ENCODE data around the gene TAF1B.
"Not testable (repeated sequence)": the region's sequence is repeated elsewhere in the genome, so short reads cannot be mapped to it uniquely, and the experiment has no call there.

The TAF1B gene

DNA sequence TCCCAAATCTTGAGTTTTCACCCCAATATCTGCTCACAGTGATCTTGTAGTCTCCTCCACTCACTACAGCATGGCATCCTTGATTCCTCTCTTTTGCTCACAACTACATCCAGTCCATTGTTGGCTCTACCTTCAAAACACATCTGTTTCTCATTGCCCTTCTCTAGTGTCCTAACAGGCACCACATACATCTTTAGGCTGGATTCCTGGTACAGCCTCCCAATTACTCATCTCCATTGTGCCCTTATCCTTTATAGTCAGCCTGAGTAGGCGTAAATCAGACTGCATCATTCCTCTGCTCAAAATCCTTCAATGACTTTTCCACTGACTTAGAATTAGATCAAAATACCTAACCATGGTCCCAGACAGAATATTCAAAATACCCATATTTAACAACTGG lies 10.7 kb upstream of the TAF1B start:
- no peak for DNase-seq

DNA sequence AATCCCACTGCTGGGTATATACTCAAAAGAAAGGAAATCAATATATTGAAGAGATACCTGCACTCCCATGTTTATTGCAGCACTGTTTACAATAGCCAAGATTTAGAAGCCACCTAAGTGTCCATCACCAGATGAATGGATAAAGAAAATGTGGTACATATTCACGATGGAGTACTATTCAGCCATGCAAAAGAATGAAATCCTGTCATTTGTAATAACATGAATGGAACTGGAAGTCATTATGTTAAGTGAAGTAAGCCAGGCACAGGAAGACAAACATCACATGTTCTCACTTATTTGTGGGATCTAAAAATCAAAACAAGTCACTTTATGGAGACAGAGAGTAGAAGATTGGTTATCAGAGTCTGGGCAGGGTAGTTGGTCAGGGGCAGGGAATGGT lies 8.2 kb upstream of the TAF1B start:
- DNase-seq: not testable (repeated sequence)

DNA sequence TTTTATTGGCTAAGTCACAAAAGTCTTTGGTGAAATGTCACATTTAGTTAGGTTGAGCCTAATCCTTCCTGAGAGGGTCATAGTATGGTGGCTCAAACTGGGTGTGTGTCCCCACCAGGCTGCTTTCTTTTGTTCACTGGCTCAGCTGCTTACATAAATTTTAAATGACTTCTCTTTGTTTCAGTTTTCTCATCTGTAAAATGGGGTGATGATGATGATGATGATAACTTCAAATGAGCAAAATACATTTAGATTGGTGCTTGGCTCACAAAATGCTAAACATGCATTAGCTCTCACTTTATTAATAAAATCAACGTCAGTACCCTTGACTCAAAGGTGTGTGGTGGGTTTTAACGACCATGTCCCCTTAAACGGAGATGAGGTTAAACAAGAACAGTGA lies 7.2 kb upstream of the TAF1B start:
- no peak for DNase-seq

DNA sequence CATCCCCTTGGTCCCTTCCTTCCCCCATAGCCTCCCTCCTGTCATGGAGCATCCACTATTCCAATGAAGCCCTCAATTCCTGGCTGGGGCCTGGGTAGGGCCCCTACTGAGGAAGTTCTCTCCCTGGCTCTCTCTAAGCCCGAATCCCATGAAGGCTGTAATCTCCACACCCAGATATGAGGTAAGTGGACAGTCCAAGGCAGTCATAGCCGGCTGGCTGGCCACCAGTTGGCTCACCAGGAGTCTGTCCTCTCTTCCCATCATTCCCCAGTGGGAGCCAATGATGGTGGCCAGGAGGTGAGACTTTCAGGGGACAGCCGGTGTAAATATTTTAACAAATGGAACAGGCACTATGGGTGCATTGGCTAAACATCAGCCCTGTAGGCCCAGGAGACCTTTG lies 6.8 kb upstream of the TAF1B start:
- DNase-seq: no peak

DNA sequence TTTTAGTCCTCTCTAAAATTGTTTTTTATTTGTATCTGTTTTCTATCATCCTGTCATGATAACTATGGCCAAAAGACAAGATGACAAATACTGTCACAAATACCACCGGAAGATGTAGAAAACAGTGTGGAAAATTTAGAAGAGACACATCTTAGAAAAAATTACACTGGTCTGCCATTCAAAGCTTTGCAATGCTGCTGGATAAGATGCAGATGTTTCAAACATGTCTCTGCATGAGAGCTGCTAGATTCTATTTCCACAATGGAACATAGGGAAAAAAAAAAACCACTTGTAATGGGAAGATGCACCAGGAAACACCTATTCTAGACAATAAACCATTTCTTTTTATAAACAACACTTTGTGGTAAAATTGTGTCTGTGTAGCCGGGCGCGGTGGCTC lies 5.8 kb upstream of the TAF1B start:
- no peak for DNase-seq

DNA sequence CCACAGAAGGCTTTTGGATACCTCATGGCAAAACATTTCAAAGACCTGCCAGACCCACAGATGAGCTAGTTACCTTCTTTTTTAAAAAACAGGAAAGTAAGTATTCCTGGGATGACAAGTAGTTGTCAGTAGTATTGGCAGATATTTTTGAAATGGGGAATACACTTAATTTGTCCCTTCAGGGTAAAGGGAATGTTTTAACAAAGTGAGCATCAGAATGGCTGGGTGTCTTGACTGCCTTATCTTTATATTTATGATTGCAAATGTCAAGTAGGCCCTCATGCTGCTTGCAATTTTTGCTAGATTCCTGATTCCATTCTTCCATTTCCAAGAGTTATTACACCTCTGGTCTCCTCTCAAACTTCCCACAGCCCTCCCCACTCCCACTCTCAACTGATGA lies 4.9 kb upstream of the TAF1B start:
- no peak for DNase-seq

DNA sequence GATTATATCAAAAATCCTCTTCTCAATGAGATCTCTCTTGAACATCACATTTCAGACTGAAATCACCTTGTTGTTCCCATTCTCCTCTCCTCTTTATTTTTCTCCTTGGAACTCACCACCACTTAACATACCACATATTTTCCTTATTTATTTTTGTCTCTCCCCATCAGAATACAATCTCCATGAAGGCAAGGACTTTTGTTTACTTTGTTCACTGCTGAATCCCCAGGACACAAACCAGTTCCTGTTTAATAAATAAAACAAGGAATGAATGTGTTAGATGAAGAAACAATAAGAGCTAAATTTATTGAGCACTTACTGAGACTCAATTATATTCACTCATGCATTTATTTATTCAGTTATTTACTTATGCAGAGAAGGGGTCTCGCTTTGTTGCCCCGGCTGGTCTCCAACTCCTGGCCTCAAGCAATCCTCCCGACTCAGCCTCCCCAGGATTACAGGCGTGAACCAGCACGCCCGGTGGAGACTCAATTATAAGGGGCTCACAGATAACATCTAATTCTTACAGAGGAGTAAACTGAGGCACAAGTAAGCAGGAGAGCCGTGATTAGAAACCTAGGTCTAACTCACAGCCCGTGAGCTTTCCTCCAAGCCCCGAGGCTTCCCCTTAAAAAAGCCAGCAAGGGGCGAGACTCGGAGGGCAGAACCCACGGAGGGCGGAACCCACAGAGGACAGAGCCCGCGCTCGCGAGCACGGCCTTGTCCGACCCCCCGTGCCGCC lies 616 bp upstream of the TAF1B start:
- no peak for DNase-seq

DNA sequence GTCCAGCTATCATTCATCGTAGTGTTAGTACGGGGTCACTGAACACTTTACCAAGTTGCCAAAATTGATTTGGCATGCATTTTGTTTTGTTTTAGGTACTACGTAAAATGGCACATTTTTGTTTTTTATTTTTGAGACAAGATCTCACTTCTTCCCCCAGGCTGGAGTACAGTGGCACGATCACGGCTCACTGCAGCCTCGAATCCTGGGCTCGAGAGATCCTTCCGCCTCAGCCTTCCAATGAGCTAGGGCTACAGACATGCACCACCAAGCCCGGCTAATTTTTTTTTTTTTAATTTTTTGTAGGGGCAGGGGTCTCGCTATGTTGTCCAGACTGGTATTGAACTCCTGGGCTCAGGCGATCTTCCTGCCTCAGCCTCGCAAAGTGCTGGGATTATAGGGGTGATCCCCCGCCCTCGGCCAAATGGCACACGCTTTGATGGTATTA lies 786 bp downstream of the TAF1B start:
- DNase-seq: peak; percentile 11 to 25

DNA sequence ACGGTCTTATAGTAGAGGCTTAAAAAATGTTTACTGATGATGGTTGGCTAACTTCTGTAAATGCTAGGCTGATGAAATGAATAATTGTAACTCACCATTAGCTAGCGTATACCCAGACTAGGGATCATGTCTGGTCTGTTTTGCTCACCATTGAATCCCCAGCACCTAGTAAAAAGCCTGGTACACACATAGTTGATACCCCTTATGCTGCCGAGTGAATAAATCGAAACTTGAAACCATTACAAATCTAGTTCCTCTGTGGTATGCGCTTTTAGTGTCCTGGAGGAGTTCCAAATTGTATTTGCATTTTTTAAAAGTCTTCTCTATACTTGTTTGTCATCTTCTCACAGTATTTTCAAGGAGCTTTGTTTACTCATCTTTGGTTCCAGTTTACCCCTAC lies 1.3 kb downstream of the TAF1B start:
- no peak for DNase-seq

DNA sequence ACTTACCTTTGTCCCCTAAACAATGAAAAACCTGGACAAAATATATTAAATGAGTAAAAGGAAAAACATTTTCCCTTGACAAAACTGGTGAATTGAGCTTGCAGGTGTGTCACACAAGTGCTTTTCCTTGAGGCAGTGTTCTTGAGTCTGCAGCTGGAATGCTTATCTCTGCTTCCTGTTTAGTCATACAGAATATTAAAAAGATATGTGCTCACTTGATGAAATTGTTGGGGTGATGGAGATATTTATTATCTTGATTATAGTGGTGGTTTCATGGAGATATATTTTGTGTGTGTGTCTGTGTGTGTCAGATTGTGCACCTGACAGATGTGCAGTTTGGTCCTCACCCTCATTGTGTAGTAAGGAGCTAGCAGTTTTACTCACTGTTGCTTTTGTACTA lies 3.3 kb downstream of the TAF1B start:
- DNase-seq: no peak

DNA sequence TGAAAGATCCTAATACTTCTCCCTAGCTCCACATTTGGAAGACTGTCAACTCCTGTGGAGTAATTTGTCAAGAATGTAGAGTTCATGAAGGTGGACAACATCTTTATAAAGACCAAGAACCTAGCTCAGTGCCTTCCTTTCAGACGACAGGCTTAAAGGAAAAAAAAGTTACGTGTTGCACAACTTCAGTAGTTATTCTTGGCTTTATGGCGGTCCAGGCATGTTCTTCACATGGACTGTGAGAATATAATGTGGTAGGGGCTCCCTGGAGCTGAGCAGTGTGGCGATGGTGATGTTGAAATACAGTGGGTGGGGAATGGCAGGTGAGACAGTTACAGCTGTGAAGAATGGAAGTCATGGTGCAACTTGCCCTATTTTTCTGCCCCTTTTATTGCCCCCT lies 3.9 kb downstream of the TAF1B start:
- no peak for DNase-seq

DNA sequence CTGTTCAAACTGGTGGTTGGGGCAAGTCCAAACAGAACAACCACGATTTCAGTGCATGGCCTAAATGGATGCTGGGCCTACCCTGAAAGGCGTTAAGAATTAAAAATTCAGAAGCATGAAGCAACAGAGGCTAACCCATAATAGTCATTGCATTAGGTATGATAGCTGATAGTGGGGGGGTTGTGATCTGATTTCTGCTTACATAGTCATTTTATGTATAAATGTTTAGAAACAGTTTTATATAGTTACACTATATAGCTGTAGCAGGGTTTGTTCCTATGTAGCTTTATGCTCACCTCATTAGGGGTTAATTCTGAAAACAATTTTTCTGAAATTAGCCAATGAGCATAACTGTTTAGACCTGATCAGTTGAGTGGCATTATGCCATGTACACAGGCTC lies 9.6 kb downstream of the TAF1B start:
- no peak for DNase-seq

DNA sequence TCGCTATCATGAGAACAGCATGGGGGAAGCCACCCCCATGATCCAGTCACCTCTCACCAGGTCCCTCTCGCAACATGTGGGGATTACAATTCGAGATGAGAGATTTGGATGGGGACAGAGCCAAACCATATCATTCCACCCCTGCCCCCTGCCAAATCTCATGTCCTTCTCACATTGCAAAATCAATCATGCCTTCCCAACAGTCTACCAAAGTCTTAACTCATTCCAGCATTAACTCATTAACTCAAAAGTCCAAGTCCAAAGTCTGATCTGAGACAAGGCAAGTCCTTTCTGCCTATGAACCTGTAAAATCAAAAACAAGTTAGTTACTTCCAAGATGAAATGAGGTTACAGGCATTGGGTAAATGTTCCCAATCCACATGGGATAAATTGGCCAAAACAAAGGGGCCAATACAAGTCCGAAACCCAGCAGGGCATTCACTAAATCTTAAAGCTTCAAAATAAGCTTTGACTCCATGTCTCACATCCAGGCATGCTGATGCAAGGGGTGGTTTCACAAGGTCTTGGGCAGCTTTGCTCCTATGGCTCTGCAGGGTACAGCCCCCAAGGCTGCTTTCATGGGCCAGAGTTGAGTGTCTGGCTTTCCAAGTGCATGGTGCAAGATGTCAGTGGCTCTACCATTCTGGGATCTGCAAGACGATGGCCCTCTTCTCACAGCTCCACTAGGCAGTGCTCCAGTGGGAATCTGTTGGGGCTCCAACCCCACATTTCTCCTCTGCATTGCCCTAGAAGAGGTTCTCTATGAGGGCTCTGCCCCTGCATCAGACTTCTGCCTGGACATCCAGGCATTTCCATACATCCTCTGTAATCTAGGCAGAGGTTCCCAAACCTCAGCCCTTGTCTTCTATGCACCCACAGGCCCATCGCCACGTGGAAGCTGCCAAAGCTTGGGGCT lies 14.8 kb downstream of the TAF1B start:
- DNase-seq: no peak

DNA sequence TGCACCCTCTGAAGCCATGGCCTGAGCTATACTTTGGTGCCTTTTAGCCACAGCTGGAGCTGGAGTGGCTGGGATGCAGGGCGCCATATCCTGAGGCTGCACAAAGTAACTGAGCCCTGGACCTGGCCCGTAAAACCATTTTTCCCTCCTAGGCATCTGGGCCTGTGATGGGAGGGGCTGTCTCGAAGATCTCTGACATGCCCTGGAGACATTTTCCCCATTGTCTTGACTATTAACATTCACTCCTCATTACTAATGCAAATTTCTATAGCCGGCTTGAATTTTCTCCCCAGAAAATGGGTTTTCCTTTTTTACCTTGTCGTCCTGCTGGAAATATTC lies 15.4 kb downstream of the TAF1B start:
- DNase-seq: no peak

DNA sequence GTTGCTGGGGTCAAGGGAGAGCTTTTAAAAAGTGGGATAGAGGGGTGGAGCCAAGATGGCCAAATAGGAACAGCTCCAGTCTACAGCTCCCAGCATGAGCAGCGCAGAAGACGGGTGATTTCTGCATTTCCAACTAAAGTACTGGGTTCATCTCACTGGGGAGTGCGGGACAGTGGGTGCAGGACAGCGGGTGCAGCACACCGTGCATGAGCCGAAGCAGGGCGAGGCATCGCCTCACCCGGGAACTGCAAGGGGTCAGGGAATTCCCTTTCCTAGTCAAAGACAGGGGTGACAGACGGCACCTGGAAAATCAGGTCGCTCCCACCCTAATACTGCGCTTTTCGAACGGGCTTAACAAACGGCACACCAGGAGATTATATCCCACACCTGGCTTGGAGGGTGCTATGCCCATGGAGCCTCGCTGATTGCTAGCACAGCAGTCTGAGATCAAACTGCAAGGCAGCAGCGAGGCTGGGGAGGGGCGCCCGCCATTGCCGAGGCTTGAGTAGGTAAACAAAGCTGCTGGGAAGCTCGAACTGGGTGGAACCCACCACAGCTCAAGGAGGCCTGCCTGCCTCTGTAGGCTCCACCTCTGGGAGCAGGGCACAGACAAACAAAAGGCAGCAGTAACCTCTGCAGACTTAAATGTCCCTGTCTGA lies 17.8 kb downstream of the TAF1B start:
- DNase-seq: not testable (repeated sequence)

DNA sequence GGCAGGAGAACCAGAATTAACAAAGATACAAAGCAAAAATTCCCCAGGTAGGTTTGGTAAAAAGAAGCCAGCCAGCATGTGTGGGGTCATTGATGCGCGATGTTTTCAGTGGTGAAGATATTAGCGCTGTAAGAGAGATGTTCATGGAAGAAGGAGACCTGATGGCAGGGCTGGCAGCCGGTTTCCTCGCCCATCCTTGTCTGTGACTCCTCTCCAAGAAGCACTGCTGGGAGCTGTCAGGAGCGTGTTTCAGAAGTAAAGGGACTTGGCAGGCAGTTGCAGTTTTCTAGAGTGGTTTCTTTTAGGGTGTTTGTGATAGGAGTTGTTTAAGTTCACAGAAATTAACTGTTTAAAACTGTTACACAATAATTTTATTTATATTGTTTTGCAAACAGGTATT lies 24.6 kb downstream of the TAF1B start:
- DNase-seq: no peak

DNA sequence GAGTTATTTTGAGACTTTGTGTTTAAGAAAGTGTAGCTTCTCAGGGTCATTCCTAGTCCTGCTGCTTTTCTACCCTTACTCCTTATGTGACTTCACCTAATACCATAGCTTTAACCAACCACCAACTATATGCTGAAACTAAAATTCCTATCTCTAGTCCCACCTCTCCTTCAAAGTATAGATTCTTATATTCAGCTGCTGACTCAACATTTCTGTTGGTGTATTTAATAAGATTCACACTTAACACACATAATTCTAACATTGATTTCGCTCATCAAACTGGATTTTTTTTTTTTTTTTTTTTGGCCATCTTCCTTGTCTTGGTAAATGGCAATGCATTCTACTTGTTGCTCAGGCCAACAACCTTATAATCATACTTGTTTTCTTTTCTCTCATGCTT lies 30.1 kb downstream of the TAF1B start:
- no peak for DNase-seq

DNA sequence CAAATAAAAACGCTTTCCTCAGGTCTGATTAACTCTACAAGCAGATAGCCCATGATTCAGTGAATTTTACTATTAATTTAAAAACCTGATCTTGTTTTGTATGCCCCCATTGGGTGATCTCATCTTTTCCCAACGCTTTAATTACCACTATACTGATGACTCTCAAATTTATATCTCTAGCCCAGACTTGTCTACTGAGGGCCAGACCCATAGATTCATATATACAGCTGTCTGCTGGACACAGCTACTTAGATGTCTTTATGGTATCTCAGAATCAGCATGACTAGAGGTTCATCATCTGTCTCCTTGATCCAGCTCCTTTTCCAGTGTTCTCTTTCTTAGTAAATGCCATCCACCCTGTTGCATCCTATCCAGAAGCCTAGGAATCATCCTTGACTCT lies 33.8 kb downstream of the TAF1B start:
- DNase-seq: no peak

DNA sequence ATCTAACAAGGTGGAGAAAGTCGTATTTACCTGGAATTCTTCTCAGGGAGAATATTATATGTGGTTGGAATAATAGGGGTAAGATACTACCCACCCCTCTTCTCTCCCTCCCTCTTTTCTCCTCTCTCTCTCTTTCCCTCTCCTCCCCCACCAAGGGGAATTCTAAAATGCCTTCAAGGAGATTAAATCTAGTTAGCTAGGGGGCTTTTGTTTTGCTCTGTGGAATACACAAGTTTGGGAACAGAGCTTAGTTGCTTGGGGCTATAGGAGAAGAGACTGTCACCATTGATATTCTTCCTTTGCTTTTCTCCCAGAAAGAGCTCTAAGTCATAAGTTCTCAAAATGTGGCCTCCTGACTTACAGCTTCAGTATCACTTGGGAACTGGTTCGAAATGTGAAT lies 34.5 kb downstream of the TAF1B start:
- DNase-seq: no peak

DNA sequence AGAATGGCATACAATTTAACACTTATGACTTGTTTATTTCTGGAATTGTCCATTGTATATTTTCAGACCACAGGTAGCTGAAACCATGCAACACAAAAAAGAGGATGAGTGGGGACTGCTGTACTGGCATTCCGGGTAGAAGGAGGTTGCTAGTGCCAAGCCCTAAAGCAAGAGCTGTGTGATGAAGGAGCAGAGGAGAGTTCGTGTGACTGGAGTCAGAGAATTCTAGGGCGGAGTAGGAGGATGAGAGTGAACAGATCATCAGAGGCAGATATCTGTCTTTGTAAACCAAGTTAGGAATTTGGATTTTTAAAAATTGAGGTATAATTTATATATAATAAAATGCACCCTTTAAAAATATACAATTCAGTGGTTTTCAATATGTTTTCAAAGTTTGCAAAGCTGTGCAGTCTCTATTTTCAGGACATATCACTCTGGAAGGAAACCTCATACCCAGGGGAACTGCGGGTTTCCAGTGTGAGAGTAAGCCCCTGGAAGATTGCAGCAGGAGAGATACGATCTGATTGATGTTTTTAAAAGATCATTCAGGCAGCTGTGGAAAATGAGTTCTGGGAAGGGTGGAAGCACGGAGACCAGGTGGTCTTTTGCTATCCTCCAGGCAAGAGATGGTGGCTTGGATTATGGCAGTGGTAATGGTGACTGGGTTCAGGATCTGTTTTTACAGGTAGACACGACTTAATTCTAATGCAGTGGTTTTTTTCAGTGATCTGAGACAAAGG lies 36.4 kb downstream of the TAF1B start:
- DNase-seq: no peak

DNA sequence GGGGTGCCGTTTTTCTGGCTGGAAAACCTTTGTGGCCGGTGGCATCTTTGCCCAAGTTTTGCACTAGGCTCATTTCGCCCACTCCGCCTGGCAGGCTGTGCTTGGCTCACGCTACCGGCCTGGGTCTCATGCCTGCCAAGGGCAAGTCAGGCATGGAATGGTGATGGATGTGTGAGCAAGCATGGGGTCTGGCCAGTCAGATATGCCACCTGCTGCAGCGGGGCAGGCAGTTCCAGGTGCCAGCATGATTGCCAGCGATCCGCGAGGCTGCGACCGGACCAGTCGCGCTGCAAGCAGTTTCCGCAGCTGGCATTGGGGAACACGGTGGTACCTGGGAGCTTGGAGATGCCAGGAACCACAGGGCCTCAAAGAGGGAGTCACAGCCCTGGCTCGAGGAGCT lies 40.6 kb downstream of the TAF1B start:
- no peak for DNase-seq

DNA sequence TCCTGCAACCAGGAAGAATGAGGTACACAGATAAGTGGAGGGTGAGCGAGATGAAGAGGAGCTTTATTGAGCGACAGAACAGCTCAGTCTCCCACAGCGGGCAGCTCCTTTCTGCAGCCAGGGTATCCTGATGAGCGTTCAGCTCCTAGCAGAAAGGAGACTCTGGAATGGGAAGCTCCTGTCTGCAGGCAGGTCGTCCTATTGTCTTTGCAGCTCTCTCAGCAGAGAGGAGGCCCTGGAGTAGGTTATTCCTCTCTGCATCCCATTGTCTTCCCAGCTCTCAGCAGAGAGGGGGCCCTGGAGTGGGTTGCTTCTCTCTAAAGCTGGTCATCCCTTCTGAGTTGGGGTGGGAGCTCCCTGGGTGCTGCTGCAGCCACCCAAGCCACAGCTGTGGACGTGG lies 41.2 kb downstream of the TAF1B start:
- no peak for DNase-seq

DNA sequence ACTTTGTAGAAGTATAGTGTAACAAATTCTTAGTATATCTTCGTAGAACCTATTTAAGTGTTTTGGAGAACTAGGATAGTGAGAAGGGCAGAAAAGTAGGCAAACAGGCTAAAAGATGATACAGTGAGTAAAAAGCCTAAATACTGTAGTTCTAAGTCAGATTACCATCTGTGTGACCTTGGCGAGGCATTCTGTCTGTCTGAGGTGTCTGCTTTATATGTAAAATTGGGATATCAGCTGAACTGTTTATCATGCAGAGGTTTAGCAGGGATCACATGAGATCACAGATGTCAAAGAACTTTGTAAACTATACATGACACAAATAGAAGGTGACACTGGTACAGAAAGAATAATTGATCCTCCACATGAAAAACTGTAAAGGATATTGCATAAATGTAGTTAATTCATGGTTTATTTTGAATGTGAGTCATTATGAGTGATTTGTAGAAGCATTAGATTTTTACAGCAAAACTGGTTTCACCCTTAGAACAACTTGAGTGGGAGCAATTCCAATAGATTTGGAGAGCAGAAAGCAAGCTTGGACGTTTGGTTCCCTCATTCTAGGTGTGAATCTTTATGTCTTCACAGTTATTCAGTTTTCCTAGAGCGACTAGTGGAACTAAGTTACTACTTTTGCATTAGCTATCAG lies 41.9 kb downstream of the TAF1B start:
- DNase-seq: no peak

All from activated CD4-positive, alpha-beta T cell treated with anti-CD3 and anti-CD28 coated beads, Interleukin-2, amount 50 U/mL, for 48 hours (primary cell).